Esophagus squamous epithelium (tissue), 4 donors: ENCODE measurements around the gene RETREG1.

Source experiments
- CTCF ChIP-seq, 6 experiments: fragments of 450-650 bp in 4 of 6; fragments of 200-600 bp in 2 of 6; sonication (generic) in 2 of 6; IDR thresholded peaks; one replicate each; pipeline ENCODE4 v1.5.1; 2016 to 2019; ENCODE audit warnings: antibody characterized with exemption in 6 of 6, mild to moderate bottlenecking in 4 of 6, moderate library complexity in 4 of 6
- POLR2A ChIP-seq, 4 donors: fragments of 450-650 bp; IDR thresholded peaks; one replicate each; pipeline ENCODE4 v1.6.1; 2017; ENCODE audit warnings: antibody characterized with exemption in 4 of 4, mild to moderate bottlenecking in 4 of 4, moderate library complexity in 3 of 4

DNA sequence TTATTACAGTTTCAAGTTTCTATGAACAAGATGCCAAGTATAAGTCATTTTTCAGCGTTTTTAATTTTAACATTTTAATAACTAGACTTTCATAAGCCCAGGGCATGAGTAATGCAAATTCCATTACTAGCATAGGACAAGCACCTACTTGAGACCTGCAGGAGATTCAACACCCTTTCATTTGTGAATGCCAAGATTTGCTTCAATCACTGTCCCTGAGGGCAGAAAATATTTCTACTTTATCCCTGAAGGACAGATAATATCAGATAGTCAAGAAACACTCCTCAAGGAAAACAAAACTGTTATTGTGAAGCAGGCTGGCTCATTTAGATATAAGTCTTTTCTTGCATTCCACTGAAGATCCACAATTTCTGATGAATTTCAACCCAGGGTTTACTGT lies 123.5 kb downstream of the RETREG1 start:
- no peak for TF ChIP-seq CTCF (IDR thresholded peaks at IDR 0.05)
- no peak for TF ChIP-seq POLR2A (IDR thresholded peaks at IDR 0.05)
